Stimulated activated CD4-positive, alpha-beta T cell treated with anti-CD3 and anti-CD28 coated beads, TNF-alpha, amount 100 ng/mL, for 24 hours (primary cell): ENCODE results near the gene SERTAD1.

Source experiments
- DNase-seq, 3 experiments: peaks; one replicate each; pipeline ENCODE4 v3.0.0-alpha.2; 2020; ENCODE audit warnings: low read depth in 3 of 3

SERTAD1 gene

GRCh38 chr19:40378509-40378908 is 47.3 kb downstream of the SERTAD1 start:
- DNase-seq: no peak

- DNase-seq: no peak
Observed at GRCh38 chr19:40377876-40378385, 47.9 kb downstream of the SERTAD1 start.

- DNase-seq: no peak
Observed at GRCh38 chr19:40376286-40376862, 49.4 kb downstream of the SERTAD1 start.

- no peak for DNase-seq
Observed at GRCh38 chr19:40374084-40374483, 51.7 kb downstream of the SERTAD1 start.

GRCh38 chr19:40371802-40372122 is 54.0 kb downstream of the SERTAD1 start:
- DNase-seq: no peak
